ENCODE data around the gene SPOUT1. TPM values are rescaled to one million over a fixed set of nuclear protein-coding genes. Genes with fewer than 3 reads are reported as not detected.

Gene SPOUT1
- total RNA-seq, 1 donor from 2014 or later: 66.7 TPM

GRCh38 chr9:128822407-128823042 lies 7.1 kb downstream of the SPOUT1 start:
- no peak for TF ChIP-seq CTCF (conservative IDR thresholded peaks at IDR 0.05)
- no peak for DNase-seq (ENCODE audit: low read depth, low spot score)
- H3K27me3 Mint-ChIP-seq (ENCODE audit: low read depth): peaks cover 3% of the 10 kb centered on the region
- no peak overlapping the region for H3K27ac Mint-ChIP-seq (ENCODE audit: unreplicated experiment)
- H3K9me3 Mint-ChIP-seq: no peaks in the 10 kb centered on the region
- H3K4me3 Mint-ChIP-seq: peak overlapping the region; percentile 7
- H3K36me3 Mint-ChIP-seq (ENCODE audit: low read depth): no peaks in the 10 kb centered on the region
- H3K4me1 Mint-ChIP-seq: peaks cover 13% of the 10 kb centered on the region

GRCh38 chr9:128821584-128822406 lies 7.8 kb downstream of the SPOUT1 start:
- DNase-seq (ENCODE audit: low read depth, low spot score): no peak
- Mint-ChIP-seq H3K27ac (ENCODE audit: unreplicated experiment) (peak overlapping the region; percentile 71), H3K27me3 (ENCODE audit: low read depth) (peaks cover 3% of the 10 kb centered on the region), H3K4me1 (peaks cover 13% of the 10 kb centered on the region), H3K4me3 (peak overlapping the region; percentile 9), H3K9me3 (no peaks in the 10 kb centered on the region), H3K36me3 (ENCODE audit: low read depth) (no peaks in the 10 kb centered on the region)
- no peak for TF ChIP-seq CTCF (conservative IDR thresholded peaks at IDR 0.05)

GRCh38 chr9:128820665-128821583 lies 8.7 kb downstream of the SPOUT1 start:
- no peak for TF ChIP-seq CTCF (conservative IDR thresholded peaks at IDR 0.05)
- H3K27ac Mint-ChIP-seq (ENCODE audit: unreplicated experiment): peak overlapping the region; percentile 71
- DNase-seq (ENCODE audit: low read depth, low spot score): no peak
- H3K27me3 Mint-ChIP-seq (ENCODE audit: low read depth): peaks cover 3% of the 10 kb centered on the region
- no peaks in the 10 kb centered on the region for H3K36me3 Mint-ChIP-seq (ENCODE audit: low read depth)
- H3K4me3 Mint-ChIP-seq: peak overlapping the region; percentile 86
- H3K4me1 Mint-ChIP-seq: peaks cover 13% of the 10 kb centered on the region
- H3K9me3 Mint-ChIP-seq: no peaks in the 10 kb centered on the region

- Mint-ChIP-seq H3K4me3 (peak overlapping the region; percentile 86), H3K27me3 (ENCODE audit: low read depth) (peaks cover 3% of the 10 kb centered on the region)
- DNase-seq (ENCODE audit: low read depth, low spot score): no peak
Observed at GRCh38 chr9:128819716-128820664, 9.6 kb downstream of the SPOUT1 start.

More at GRCh38 chr9:128819716-128820664, 9.6 kb downstream of the SPOUT1 start:
- no peaks in the 10 kb centered on the region for H3K9me3 Mint-ChIP-seq
- peaks cover 16% of the 10 kb centered on the region for H3K4me1 Mint-ChIP-seq
- H3K36me3 Mint-ChIP-seq (ENCODE audit: low read depth): no peaks in the 10 kb centered on the region
- H3K27ac Mint-ChIP-seq (ENCODE audit: unreplicated experiment): no peak overlapping the region
- TF ChIP-seq CTCF (conservative IDR thresholded peaks at IDR 0.05): no peak

Measured in neural crest cell (in vitro differentiated cells).